Rectal smooth muscle tissue (tissue), 1 donor: ENCODE measurements around the gene ATRX.
"Not testable (repeated sequence)": the region's sequence is repeated elsewhere in the genome, so short reads cannot be mapped to it uniquely, and the experiment has no call there.

ENCODE experiments used
- H3K27ac ChIP-seq: one replicate; pipeline ENCODE4 v1.7.0; 2013; ENCODE audit warnings: low read depth, low read length, inconsistent platforms
- H3K27me3 ChIP-seq: one replicate; pipeline ENCODE4 v1.7.0; 2013; ENCODE audit warnings: low read length; ENCODE audit not compliant: control insufficient read depth, insufficient read depth
- H3K36me3 ChIP-seq: one replicate; pipeline ENCODE4 v1.7.0; 2013; ENCODE audit warnings: low read length; ENCODE audit not compliant: control insufficient read depth, insufficient read depth
- H3K4me1 ChIP-seq: one replicate; pipeline ENCODE4 v1.7.0; 2013; ENCODE audit warnings: low read length; ENCODE audit not compliant: control insufficient read depth, insufficient read depth
- H3K4me3 ChIP-seq: one replicate; pipeline ENCODE4 v1.7.0; 2013; ENCODE audit warnings: low read length
- H3K9ac ChIP-seq: one replicate; pipeline ENCODE4 v1.7.0; 2013; ENCODE audit warnings: low read length

Gene ATRX

DNA sequence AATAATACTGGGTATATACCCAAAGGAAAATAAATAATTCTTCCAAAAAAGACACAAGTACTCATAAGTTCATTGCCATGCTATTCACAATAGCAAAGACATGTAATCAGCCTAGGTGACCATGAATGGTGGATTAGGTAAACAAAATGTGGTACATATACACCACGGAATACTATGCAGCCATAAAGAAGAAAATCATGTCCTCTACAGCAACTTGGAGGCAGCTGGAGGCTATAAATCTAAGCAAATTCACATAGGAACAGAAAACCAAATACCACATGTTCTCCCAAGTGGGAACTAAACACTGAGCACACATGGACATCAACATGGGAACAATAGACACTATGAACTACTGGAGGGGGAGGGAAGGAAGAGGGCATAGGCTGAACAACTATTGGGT is 146.2 kb downstream of the ATRX start:
- H3K9ac ChIP-seq: no peak overlapping the region
- H3K36me3 ChIP-seq: peaks cover 5% of the 10 kb centered on the region
- no peaks in the 10 kb centered on the region for H3K27me3 ChIP-seq
- no peaks in the 10 kb centered on the region for H3K4me1 ChIP-seq
- H3K4me3 ChIP-seq: no peak overlapping the region
- H3K27ac ChIP-seq: no peak overlapping the region

GRCh38 chrX:77638397-77638796 is 147.6 kb downstream of the ATRX start:
- H3K36me3 ChIP-seq: peaks cover 5% of the 10 kb centered on the region
- H3K27ac ChIP-seq: no peak overlapping the region
- H3K27me3 ChIP-seq: no peaks in the 10 kb centered on the region
- no peak overlapping the region for H3K4me3 ChIP-seq
- H3K9ac ChIP-seq: no peak overlapping the region
- H3K4me1 ChIP-seq: no peaks in the 10 kb centered on the region

GRCh38 chrX:77635373-77635772 is 150.6 kb downstream of the ATRX start:
- Histone ChIP-seq H3K27me3 (no peaks in the 10 kb centered on the region), H3K4me1 (no peaks in the 10 kb centered on the region), H3K36me3 (peaks cover 5% of the 10 kb centered on the region), H3K4me3 (no peak overlapping the region), H3K27ac (no peak overlapping the region), H3K9ac (no peak overlapping the region)

DNA sequence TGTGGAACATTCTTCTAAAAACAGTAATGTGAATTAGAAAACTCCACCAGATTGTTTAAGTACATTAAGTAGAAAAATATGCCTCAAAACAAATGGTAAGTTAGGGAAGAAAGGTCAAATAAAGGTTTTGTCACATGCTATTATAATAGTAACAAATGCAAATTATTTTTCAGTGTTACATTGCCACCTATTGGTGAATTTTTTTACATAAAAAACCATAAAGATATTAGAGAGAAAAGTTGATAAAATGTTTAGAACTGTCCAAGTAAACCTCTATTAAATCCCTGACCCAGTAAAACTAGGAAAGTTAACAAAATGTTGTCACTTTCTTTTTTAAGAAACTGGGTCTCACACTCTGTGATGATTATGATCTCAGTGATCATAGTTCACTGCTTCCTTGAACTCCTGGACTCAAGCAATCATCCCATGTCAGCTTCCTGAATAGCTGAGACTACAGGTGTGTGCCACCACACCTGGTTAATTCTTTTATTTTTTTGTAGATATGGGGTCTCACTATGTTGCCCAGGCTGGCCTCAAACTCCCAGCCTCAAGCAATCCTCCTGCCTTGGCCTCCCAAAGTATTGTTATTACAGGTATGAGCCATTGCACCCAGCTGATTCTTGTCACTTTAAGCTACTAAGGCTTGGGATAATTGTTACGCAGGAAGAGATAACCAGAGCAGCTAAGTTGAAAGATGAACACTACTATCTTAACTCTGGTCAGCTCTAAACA is 157.6 kb downstream of the ATRX start:
- Histone ChIP-seq H3K4me1 (no peaks in the 10 kb centered on the region), H3K4me3 (no peak overlapping the region), H3K27me3 (no peaks in the 10 kb centered on the region), H3K27ac (no peak overlapping the region), H3K36me3 (no peaks in the 10 kb centered on the region), H3K9ac (no peak overlapping the region)

- H3K36me3 ChIP-seq: no peaks in the 10 kb centered on the region
- no peaks in the 10 kb centered on the region for H3K4me1 ChIP-seq
- no peak overlapping the region for H3K4me3 ChIP-seq
- H3K27me3 ChIP-seq: no peaks in the 10 kb centered on the region
- no peak overlapping the region for H3K9ac ChIP-seq
- no peak overlapping the region for H3K27ac ChIP-seq
Measured at GRCh38 chrX:77622672-77623071, 163.3 kb downstream of the ATRX start.

- H3K27ac ChIP-seq: no peak overlapping the region
- no peaks in the 10 kb centered on the region for H3K36me3 ChIP-seq
- H3K4me3 ChIP-seq: no peak overlapping the region
- H3K4me1 ChIP-seq: no peaks in the 10 kb centered on the region
- H3K27me3 ChIP-seq: no peaks in the 10 kb centered on the region
- no peak overlapping the region for H3K9ac ChIP-seq
Measured at GRCh38 chrX:77622233-77622632, 163.8 kb downstream of the ATRX start.

DNA sequence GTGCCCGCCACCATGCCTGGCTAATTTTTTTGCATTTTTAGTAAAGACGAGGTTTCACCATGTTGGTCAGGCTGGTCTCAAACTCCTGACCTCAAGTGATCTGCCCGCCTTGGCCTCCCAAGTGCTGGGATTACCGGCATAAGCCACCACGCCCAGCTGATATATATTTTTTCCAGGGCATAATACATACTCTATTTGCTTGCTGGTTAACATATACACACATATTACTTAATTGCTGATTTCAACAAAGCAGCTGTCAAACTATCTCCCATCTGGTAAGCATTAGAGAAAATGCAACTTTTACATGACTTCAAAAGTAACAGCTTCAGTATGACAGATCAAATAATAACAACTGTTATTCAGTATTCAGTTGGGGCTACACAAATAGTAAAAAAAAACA is 164.6 kb downstream of the ATRX start:
- H3K9ac ChIP-seq, H3K27me3 ChIP-seq, H3K4me3 ChIP-seq, H3K36me3 ChIP-seq, H3K4me1 ChIP-seq, H3K27ac ChIP-seq: not testable (repeated sequence)

GRCh38 chrX:77617206-77617605 is 168.8 kb downstream of the ATRX start:
- Histone ChIP-seq H3K27ac (no peak overlapping the region), H3K4me3 (no peak overlapping the region), H3K4me1 (no peaks in the 10 kb centered on the region), H3K27me3 (no peaks in the 10 kb centered on the region), H3K36me3 (no peaks in the 10 kb centered on the region), H3K9ac (no peak overlapping the region)

DNA sequence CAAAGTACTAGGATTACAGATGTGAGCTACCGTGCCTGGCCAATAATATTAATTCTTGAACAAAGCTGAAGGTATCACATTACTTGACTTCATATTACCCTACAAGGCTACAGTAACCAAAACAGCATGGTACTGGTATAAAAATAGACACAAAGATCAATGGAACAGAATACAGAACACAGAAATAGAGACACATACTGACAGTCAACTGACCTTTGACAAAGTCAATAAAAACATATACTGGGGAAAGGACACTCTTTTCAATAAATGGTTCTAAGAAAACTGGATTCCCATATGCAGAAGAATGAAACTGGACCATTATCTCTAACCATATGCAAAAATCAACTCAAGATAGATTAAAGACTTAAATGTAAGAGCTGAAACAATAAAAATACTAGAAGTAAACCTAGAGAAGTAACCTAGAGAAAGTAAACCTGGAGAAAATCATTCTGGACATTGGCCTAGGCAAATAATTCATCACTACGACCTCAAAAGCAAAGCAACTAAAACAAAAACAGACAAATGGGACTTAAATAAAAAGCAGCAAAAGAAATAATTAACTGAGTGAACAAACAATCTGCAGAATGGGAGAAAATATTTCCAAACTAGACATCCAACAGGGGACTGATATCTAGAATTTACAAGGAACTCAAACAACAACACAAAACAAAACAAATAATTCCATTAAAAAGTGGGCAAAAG is 182.2 kb downstream of the ATRX start:
- H3K27ac ChIP-seq: no peak overlapping the region
- H3K9ac ChIP-seq: no peak overlapping the region
- H3K4me1 ChIP-seq: no peaks in the 10 kb centered on the region
- no peak overlapping the region for H3K4me3 ChIP-seq
- H3K36me3 ChIP-seq: no peaks in the 10 kb centered on the region
- H3K27me3 ChIP-seq: no peaks in the 10 kb centered on the region

DNA sequence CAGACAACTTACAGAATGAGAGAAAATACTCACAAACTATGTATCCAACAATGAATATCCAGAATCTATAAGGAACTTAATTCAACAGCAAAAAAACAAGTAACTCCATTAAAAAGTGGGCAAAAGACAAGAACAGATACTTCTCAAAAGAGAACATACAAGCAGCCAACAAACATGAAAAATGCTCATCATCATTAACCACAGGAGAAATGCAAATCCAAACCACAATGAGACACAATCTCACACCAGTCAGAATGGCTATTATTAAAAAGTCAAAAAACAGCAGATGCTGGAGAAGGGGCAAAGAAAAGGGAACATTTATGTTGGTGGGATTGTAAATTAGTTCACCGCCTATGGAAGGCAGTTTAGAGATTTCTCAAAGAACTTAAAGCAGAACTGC is 188.5 kb downstream of the ATRX start:
- Histone ChIP-seq H3K27ac (no peak overlapping the region), H3K9ac (no peak overlapping the region), H3K27me3 (no peaks in the 10 kb centered on the region), H3K4me3 (no peak overlapping the region), H3K4me1 (no peaks in the 10 kb centered on the region), H3K36me3 (no peaks in the 10 kb centered on the region)

DNA sequence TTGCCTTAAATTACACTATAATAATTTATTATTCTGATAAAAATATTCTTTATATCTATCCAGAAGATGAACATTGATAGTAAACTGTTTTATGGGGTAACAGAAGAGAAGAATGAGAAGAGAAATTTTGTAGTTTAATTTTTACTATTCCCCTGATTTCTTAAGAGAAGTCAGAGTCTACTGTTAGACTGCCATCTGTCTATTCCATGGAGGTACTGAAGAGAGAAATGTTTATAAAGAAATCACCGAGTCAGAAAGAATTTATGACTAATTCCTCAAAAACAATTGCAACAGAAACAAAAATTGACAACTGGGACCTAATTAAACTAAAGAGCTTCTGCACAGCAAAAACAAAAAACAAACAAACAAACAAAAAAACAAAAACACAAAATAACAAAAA is 188.9 kb downstream of the ATRX start:
- no peaks in the 10 kb centered on the region for H3K27me3 ChIP-seq

GRCh38 chrX:77595848-77596247 is 190.2 kb downstream of the ATRX start:
- no peak overlapping the region for H3K9ac ChIP-seq
- H3K4me1 ChIP-seq: no peaks in the 10 kb centered on the region
- H3K27me3 ChIP-seq: no peaks in the 10 kb centered on the region
- no peaks in the 10 kb centered on the region for H3K36me3 ChIP-seq
- no peak overlapping the region for H3K27ac ChIP-seq
- H3K4me3 ChIP-seq: no peak overlapping the region

More for the DNA sequence above, 188.9 kb downstream of the ATRX start:
- H3K9ac ChIP-seq: no peak overlapping the region
- no peaks in the 10 kb centered on the region for H3K4me1 ChIP-seq
- H3K27ac ChIP-seq: no peak overlapping the region
- H3K36me3 ChIP-seq: no peaks in the 10 kb centered on the region
- no peak overlapping the region for H3K4me3 ChIP-seq

- H3K4me1 ChIP-seq: no peaks in the 10 kb centered on the region
- no peaks in the 10 kb centered on the region for H3K27me3 ChIP-seq
- H3K27ac ChIP-seq: no peak overlapping the region
- no peak overlapping the region for H3K9ac ChIP-seq
- no peaks in the 10 kb centered on the region for H3K36me3 ChIP-seq
- H3K4me3 ChIP-seq: no peak overlapping the region
Measured at GRCh38 chrX:77572322-77572721, 213.7 kb downstream of the ATRX start.
